Duodenal mucosa (tissue), 2 donors: ENCODE results near the gene HECTD3.
"Not testable (repeated sequence)": the region's sequence is repeated elsewhere in the genome, so short reads cannot be mapped to it uniquely, and the experiment has no call there.

Source experiments
- H3K27ac ChIP-seq: one replicate; pipeline ENCODE4 v1.7.0; 2013; ENCODE audit warnings: low read depth, low read length
- H3K27me3 ChIP-seq, 2 donors: one replicate each; pipeline ENCODE4 v1.7.0; 2013; ENCODE audit warnings: low read length in 2 of 2, control low read depth in 1 of 2; ENCODE audit not compliant: insufficient read depth in 2 of 2, control insufficient read depth in 1 of 2
- H3K36me3 ChIP-seq, 2 donors: one replicate each; pipeline ENCODE4 v1.7.0; 2013; ENCODE audit warnings: low read length in 2 of 2, control low read depth in 1 of 2; ENCODE audit not compliant: insufficient read depth in 2 of 2, control insufficient read depth in 1 of 2
- H3K4me1 ChIP-seq, 2 donors: one replicate each; pipeline ENCODE4 v1.7.0; 2013; ENCODE audit warnings: low read length in 2 of 2, control low read depth in 1 of 2; ENCODE audit not compliant: insufficient read depth in 2 of 2, control insufficient read depth in 1 of 2
- H3K4me3 ChIP-seq, 2 donors: one replicate each; pipeline ENCODE4 v1.7.0; 2013; ENCODE audit warnings: low read length in 2 of 2, low read depth in 1 of 2
- H3K9ac ChIP-seq, 2 donors: one replicate each; pipeline ENCODE4 v1.7.0; 2013; ENCODE audit warnings: low read length in 2 of 2, low read depth in 1 of 2
- H3K9me3 ChIP-seq, 2 donors: one replicate each; pipeline ENCODE4 v1.7.0; 2013; ENCODE audit warnings: low read length in 2 of 2, control low read depth in 1 of 2; ENCODE audit not compliant: control insufficient read depth in 1 of 2

The HECTD3 gene

DNA sequence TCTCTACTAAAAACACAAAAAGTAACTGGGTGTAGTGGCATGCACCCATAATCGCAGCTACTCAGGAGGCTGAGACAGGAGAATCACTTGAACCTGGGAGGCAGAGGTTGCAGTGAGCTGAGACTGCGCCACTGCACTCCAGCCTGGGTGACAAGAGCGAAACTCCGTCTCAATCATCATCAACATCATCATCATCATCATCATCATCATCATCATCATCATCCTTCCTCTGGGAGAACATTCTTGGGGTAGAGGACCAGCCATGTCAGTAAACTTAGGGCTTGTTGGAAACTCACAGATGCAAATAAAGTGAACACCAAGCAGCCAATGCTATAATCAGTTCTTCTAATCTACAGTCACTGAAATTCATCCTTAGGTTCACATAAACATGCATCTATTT is 49.1 kb downstream of the HECTD3 start:
- H3K9ac ChIP-seq, H3K36me3 ChIP-seq, H3K27ac ChIP-seq, H3K4me1 ChIP-seq, H3K27me3 ChIP-seq, H3K4me3 ChIP-seq, H3K9me3 ChIP-seq: not testable (repeated sequence)

DNA sequence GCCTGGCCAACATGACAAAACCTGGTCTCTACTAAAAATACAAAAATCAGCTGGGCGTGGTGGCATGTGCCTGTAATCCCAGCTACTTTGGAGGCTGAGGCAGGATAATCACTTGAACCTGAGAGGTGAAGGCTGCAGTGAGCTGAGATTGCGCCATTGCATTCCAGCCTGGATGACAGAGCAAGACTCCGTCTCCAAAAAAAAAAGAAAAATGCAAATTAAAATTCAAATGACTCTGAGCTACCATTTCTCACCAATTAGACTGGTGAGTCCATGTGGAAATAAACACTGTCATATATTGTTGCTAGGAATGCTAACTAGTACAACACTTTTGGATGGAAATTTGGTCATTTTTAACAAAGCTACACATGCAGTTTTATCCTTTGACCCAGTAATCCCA is 53.6 kb downstream of the HECTD3 start:
- not testable (repeated sequence) for H3K36me3 ChIP-seq, H3K9ac ChIP-seq, H3K4me1 ChIP-seq, H3K27me3 ChIP-seq, H3K9me3 ChIP-seq, H3K27ac ChIP-seq, H3K4me3 ChIP-seq

DNA sequence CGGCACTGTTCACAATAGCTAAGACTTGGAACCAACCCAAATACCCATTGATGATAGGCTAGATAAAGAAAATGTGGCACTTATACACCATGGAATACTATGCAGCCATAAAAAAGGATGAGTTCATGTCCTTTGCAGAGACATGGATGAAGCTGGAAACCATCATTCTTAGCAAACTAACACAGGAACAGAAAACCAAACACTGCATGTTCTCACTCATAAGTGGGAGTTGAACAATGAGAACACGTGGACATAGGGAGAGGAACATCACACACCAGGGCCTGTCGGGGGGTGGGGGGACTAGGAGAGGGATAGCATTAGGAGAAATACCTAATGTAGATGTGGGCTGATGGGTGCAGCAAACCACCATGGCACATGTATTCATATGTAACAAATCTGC is 55.0 kb downstream of the HECTD3 start:
- H3K27me3 ChIP-seq, H3K4me3 ChIP-seq, H3K27ac ChIP-seq, H3K4me1 ChIP-seq, H3K36me3 ChIP-seq, H3K9ac ChIP-seq, H3K9me3 ChIP-seq: not testable (repeated sequence)
